Endometrium (tissue), 2 donors: Measurements from ENCODE around the gene VWA3B.
"Not testable (repeated sequence)": the region's sequence is repeated elsewhere in the genome, so short reads cannot be mapped to it uniquely, and the experiment has no call there.

Experiments used
- FAIRE-seq: peaks from 2 replicates; lab custom pipeline; 2012; peaks lifted over from hg19 to GRCh38; lab: Jason Lieb, UNC
- donor health status: control.
- donor health status: control.

The VWA3B gene

DNA sequence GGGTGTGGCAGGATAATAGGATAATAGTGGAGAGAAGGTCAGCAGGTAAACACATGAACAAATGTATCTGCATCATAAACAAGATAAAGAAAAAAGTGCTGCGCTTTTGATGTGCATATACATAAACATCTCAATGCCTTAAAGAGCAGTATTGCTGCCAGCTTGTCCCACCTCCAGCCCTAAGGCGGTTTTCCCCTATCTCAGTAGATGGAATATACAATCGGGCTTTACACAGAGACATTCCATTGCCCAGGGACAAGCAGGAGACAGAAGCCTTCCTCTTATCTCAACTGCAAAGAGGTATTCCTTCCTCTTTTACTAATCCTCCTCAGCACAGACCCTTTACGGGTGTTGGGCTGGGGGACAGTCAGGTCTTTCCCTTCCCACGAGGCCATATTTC is 43.1 kb downstream of the VWA3B start:
- not testable (repeated sequence) for FAIRE-seq

GRCh38 chr2:98134172-98135005 is 47.4 kb downstream of the VWA3B start:
- FAIRE-seq = no peak

GRCh38 chr2:98137196-98137595 is 50.2 kb downstream of the VWA3B start:
- no peak for FAIRE-seq

DNA sequence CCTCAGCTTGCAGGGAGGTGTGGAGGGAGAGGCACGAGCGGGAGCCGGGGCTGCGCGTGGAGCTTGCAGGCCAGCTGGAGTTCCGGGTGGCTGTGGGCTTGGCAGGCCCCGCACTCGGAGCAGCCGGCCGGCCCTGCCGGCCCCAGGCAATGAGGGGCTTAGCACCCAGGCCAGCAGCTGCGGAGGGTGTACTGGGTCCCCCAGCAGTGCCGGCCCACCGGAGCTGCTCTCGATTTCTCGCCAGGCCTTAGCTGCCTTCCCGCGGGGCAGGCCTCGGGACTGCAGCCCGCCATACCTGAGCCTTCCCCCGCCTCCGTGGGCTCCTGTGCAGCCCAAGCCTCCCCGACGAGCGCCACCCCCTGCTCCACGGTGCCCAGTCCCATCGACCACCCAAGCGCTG is 52.0 kb downstream of the VWA3B start:
- FAIRE-seq = not testable (repeated sequence)

- no peak for FAIRE-seq
Observed at GRCh38 chr2:98140210-98140609, 53.2 kb downstream of the VWA3B start.

GRCh38 chr2:98142106-98142791 is 55.3 kb downstream of the VWA3B start:
- no peak for FAIRE-seq

GRCh38 chr2:98145070-98145469 is 58.1 kb downstream of the VWA3B start:
- no peak for FAIRE-seq

DNA sequence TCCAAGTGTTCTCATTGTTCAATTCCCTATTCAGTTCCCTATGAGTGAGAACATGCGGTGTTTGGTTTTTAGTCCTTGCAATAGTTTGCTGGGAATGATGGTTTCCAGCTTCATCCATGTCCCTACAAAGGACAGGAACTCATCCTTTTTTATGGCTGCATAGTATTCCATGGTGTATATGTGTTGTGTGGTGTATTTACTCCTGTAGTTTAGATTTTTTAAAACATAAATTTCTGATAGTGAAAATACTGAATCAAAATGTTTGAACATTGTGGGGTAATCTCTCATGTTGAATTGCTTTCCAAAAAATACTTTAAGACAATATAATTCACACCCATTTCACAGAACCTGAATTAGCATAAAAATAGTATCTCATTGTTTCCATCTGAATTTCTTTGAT is 60.9 kb downstream of the VWA3B start:
- not testable (repeated sequence) for FAIRE-seq

DNA sequence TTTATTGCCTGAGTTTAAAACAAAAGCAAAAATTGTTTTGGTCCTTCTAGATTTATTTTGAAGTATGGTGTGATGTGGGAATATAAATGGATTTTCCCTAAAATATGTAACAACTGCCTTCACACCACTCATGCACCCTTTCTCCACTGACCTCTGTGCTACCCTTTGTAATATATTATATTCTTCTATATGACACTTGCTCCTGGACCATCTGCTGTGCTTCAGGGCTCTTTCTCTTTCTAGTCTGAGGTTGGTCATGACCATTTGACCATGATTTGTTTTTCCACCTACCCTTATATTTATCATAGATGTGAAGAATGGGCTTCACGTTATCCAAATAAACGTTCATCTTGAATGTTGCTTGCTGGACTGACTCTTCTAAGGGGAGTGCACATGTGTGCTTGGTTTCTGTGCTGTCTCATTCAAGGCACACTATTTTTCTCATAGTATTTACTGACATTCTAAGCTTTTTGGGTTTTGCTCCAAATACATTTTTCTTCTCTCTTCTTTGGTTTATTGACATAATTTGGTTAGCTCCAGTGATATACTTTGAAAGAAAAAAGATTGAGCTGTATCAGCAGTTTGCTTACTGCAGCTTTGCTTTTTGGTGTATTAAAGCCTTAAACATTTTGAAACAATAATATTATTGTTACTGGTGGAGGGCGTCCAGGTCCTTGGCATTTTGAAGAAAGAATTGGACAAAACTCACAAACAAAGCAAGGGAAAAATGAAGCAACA is 61.8 kb downstream of the VWA3B start:
- peak; percentile 69 for FAIRE-seq

- no peak for FAIRE-seq
Observed at GRCh38 chr2:98149333-98149697, 62.3 kb downstream of the VWA3B start.

DNA sequence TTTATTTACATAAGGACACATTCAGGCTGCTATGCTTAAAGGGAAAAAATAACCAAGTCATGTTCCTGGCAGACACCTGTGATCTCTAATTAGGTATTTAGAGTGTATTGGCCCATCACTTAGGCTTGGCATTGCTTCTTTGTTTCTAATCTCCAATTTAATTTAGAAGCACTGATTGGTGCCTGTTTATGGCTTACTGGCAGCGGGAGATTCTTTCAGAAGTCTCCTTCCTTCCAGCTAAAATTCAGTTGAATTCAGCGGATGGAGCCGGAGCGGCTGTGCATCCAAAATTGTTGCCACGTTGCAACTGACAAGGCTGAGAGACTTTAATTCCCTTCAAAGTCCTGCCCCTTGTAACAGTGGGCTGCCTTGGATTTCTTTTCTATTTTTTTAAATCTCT is 66.5 kb downstream of the VWA3B start:
- FAIRE-seq = no peak

GRCh38 chr2:98155291-98155690 is 68.3 kb downstream of the VWA3B start:
- FAIRE-seq = no peak

GRCh38 chr2:98155716-98156115 is 68.7 kb downstream of the VWA3B start:
- no peak for FAIRE-seq

DNA sequence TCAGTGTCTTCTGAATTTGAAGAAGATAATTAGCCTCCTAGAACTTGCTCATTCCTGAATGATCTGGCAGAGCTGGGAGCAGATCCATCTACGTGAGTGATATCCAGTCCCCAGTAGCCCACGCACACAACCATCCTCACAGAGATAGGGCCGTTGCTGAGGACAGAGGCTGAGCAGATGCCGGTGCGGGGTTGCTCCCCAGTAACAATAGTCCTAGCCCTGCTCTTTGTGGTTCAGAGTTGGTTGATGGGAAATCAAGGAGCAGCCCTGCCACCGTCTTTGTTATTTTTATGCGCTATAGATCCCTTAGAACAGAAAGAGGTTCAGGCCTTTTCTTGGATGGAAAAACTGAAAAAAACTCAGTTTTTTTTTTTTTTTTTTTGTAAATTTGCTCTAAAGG is 69.3 kb downstream of the VWA3B start:
- FAIRE-seq = no peak

DNA sequence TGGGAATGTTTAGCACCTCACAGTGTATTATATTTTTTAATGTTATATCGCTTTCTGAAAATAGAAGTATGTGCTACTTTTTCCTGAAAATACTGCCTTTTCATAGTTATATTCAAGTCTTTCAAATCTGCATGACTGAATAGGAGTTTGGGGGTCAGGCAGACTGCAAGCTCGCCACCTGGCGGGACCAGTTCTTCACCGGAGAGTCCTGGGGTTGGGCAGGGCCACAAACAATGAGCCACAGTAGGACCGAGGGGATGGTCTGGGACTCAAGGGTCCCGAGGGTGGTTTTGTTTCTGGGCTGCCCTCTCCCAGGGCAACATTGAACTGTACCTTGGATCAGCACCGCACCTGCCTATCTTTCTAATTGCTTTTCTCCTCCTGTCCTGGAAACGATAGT is 70.6 kb downstream of the VWA3B start:
- no peak for FAIRE-seq

DNA sequence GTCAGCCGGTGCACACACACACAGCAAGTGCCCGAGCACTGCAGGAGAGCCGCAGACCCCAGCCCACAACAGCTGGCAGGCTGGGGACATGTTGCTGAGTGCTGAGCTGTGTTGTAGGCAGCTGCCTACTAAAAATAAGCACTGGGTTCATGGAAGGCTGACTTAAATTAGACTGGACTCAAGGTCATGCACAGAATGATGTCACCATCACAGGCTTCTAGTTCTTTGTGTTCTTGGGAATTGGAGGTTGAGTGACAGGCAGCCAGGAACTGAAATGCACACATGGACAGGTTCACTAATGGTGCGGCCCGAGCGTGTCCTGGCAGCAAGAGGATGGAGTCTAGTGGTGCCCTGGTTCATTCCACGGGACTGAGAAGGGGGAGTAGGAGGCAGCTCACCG is 71.3 kb downstream of the VWA3B start:
- no peak for FAIRE-seq

DNA sequence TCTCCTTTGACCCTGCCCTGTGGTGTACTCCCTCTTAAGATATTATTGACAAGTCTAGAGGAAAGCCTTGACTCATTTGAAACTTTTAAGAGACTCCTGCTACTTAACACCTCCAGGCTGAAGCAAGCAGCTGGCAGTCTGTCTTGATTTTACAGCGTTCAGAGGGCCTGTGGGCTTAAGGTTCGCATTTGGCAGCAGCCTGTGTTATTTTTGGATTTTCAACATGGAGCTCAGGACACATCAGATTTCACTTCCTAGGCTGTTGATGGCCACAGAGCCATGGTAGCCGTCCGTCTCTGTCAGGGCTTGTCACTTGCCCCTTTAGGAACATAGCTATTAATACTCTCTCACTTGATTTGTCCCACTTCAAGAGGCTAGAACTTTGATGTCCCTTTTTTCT is 73.6 kb downstream of the VWA3B start:
- no peak for FAIRE-seq

- no peak for FAIRE-seq
Observed at GRCh38 chr2:98161186-98161585, 74.2 kb downstream of the VWA3B start.

DNA sequence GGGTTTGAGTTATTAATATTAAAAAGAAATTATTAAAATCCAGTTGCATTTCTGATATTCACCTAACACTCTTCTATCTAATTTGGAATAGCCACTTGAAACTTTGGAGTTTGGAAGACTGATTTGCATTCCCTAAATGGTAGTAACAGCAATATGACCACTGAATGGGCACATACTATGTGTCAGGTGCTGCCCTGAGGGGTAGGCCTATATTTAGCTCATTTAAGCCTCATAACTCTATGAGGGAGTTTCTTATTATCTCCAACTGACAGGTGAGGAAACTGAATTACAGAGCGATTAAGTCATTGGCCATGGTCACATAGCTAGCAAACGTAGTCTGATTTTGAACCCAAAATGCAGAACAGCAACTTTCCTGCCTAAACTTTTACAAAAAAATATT is 77.3 kb downstream of the VWA3B start:
- FAIRE-seq = no peak

- no peak for FAIRE-seq
Observed at GRCh38 chr2:98165516-98166071, 78.6 kb downstream of the VWA3B start.

- FAIRE-seq = no peak
Observed at GRCh38 chr2:98167916-98168315, 80.9 kb downstream of the VWA3B start.

DNA sequence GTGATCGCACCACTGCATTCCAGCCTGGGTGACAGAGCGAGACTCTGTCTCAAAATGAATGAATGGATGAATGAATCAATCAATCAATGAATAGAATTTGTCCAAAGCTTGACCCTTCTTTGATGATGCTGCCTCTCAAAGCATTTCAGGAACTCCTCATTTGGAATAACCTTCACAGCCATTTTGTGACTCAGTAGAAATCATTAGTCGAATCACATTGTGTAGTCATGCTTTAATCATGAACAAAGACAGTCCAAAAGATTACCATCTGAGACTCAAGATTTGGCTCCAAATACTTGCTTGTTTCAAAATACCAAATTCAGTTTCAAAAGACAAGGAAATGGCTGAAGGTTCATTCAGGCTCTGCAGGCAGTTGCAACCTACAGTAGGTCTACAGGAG is 83.1 kb downstream of the VWA3B start:
- FAIRE-seq = no peak
